HG02840 (cell line): ENCODE results near the gene BTD.
A peak's percentile ranks its signal among the peaks of the same experiment; 100 is the strongest.

Experiments
- ATAC-seq: cut with Tn5 transposase; IDR thresholded peaks from one replicate; pipeline ENCODE4 v1.9.1; 2021; ENCODE audit warnings: mild to moderate bottlenecking, moderate library complexity, moderate number of reproducible peaks; ENCODE audit not compliant: unreplicated experiment, low FRiP score

BTD gene

DNA sequence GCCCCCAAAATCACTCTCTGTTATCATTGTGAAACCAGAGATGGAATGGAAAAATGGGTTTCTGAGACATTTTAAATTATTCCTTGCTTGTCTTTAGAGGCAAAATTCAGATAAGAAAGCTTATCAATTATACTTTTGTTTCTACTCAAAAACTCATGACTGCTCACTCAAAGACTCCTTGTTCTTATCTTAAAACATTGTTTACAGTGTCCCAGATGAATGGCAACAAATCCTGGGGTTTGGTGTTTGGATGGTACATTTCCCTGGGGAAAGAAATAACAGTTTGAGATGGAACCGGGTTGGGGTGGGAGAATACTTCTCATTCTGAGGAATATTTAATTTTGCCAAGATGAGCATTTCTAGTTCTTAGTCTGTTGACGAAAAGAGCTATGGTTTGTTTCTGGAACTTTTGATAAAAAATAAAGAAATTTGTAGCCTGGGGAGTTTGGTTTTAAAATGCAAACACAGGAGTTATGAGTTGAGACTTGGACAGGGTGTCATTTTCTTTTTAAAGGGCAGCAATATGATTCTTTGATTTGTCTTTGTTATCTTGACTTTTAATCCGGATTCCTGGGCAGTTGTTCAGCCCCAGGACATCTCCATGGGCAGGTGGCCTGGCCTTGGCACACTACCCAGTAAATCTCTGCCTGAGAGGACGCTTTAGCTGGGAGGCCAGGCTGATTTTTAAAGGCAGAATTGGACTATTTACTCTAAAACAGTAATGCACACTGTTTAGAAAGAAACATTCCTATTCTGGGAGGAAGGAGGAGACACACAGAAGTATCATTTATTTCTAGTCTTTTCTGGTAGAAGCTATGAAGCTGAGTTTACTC lies 32.4 kb downstream of the BTD start:
- ATAC-seq: no peak

DNA sequence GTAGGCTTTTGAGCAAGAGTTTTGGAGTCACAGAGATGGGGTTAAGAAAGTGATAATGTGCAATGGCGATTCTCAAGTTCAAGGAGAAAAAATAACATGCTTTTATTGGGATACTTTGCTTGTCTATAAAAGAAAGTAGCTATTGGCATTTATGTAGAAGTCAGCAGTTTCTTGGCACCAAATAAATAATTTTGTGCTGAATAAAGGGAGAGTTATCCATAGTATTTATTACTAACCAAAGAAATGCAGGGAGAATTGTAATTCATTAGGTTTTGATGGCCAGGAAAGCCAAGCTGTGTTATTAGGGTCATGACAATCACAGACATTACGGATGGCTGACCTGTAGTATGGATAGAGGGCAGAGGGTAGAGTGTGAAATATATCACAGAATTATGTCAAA lies 33.1 kb downstream of the BTD start:
- no peak for ATAC-seq

DNA sequence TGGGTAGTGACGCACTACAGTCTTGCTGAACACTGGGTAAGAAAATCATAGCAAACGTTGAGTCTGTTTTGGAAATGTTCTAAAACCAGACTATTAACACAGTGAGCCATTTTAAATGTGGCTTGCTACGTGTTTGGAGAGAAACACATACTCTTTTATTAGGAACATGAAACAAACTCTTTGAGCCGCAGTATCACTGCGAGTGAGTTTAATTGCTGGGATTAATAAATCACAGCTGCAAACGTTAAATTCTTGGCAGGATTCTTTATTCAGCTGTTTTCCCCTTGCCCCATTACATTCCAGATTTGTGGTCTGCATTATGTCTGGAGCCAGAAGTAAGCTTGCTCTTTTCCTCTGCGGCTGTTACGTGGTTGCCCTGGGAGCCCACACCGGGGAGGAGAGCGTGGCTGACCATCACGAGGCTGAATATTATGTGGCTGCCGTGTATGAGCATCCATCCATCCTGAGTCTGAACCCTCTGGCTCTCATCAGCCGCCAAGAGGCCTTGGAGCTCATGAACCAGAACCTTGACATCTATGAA lies 33.6 kb downstream of the BTD start:
- no peak for ATAC-seq

DNA sequence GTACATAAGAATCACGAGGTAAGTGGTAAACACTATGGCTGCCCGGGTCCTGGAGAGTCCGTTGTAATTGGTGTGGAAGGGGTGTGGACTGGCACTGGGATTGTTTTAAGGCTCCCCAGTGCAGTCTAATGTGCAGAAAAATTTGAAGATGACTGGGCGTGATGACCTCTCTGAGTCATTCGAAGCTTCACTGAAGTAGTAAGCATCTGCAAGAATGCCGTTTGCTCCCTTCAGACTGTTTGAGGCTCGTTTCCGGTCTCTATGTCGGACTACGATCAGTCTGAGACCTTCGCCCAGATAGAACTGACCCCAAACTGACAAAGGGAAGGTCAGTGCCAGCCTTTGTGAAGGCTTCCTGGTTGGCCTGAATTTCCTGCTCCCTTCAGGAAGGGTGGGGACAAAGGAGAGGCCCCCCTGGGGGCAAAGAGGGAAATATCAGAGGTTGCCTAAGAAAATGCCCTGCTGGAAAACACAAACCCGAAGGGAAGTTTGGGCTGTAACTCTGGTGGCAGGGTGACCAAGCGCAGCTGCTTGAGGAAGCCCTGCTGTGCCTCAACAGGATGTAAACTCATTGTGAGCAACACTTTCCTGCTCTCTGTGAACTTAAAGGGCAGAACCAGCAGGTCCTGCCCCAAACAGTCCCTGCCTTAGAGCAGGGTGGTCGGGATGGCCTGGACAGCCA lies 34.6 kb downstream of the BTD start:
- peak; percentile 60 for ATAC-seq

DNA sequence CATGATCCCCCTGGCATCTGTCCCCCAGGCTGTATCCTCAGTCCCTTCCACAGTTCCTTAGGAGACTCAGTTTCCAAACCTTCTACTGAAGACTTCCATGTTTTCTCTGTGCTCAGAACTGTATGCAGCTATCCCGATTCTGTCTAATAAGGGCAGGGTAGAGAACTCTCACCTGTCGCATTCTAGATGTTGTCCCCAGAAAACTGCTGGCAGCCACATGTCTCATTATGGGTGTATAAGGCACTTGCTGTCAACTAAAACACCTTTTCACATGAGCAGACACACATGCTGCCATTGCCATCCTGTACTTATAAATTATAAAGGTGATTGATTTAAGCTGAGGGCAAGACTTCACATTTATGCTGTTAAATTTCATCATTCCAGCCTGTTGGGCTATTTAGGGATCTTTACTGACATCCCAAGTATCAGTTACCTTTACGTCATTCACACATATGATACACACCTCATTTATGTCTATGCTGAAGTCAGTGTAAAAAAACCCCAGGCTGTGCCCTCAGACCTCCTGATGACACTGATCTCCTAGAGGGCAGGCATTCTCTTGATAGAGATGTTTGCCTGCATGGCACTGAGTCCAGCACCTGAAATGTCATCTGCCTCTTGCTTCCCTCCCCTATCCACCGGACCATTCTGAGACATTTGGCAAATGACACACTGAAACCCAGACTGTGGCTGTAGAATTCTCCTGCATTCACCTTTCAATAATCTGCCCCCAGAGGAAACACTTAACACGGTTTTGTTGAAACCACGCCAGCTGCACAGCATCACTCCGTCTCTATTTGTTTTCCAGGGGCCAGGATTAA lies 35.8 kb downstream of the BTD start:
- ATAC-seq: no peak

DNA sequence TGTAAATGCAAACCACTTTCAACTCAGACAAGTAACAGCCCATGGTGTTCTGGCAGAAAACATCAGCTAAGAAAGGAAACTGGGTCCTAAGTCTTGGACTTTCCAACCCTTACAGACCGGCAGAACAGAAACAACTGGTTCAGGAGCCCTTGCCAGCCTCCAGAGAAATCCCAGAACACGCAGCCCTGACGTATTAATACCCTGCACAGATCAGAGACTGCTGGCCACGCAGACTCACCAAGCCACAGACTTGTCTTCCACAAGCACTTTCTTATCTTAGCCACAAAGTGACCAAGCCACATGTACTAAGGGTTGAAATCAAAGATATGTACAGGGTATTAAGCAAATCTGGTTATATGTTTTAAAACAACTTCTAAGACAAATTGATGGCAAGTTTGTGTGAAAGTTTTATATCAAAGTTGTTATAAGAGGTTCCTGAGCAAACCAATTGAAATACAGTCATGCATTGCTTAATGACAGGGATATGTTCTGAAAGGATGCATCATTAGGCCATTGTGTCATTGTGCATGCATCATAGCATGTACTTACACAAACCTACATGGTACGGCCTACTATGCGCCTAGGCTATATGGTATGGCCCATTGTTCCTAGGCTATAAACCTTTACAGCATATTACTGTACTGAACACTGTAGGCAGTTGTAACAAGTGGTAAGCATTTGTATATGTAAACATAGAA lies 36.8 kb downstream of the BTD start:
- no peak for ATAC-seq

DNA sequence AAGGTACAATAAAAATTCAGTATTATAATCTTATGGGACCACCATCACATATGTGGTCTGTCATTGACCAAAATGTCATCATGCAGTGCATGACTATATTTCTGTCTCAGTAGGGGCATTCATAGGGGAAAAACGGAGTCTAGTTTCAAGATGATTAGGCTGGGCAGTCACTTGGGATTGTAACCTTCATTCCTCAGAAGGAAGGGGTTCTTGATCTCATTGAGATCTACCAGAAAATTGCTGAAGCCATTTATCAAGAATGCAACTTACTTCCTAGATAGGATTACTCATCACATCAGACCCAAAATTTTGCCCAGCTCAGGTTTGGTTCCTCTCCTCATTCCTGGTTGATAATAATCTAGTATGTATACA lies 37.3 kb downstream of the BTD start:
- ATAC-seq: no peak

DNA sequence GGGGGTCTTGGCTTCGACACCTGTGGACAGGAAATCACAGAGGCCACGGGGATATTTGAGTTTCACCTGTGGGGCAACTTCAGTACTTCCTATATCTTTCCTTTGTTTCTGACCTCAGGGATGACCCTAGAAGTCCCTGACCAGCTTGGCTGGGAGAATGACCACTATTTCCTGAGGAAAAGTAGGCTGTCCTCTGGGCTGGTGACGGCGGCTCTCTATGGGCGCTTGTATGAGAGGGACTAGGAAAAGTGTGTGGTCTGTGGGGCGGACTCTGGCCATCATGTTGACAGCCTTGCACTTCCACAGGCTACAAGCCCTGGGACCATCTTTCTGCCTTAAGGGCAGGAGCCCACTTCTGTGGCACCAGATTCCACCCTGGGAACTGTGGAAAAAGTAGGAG lies 43.7 kb downstream of the BTD start:
- no peak for ATAC-seq

DNA sequence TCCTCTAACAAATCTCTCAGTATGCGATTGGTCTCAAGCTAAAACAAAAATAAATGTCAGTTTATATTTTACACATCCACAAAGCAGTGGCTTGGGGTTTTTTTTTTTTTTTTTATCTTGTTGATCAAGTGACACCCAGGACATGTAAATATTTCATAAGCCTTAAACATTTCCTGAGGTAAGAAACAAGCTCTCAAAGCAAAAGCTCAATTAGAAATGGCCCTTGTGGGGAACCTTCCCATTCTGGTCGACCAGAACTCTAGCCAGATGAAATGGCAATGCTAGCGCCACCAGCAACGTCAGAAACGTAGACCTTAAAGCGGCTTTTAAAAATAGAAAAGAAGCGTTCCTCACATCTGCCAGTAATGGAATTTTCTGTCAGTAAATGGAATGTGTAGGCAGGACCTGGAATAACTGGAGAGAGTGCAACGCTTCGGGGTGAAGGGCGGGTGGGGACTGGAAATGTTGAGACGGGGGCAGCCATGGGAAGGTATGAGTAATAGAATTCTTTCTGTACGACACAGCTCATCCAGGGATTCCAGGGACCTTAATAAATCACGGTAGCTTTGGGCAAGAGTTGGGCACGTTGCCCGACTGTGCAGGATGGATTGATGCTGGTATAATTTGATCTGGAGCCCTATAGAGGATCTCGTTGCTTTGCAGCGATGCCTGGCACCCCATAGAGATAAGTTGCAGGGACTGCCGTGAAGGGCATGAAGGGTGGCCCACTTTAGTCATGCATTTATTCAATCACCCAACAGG lies 44.4 kb downstream of the BTD start:
- ATAC-seq: no peak

DNA sequence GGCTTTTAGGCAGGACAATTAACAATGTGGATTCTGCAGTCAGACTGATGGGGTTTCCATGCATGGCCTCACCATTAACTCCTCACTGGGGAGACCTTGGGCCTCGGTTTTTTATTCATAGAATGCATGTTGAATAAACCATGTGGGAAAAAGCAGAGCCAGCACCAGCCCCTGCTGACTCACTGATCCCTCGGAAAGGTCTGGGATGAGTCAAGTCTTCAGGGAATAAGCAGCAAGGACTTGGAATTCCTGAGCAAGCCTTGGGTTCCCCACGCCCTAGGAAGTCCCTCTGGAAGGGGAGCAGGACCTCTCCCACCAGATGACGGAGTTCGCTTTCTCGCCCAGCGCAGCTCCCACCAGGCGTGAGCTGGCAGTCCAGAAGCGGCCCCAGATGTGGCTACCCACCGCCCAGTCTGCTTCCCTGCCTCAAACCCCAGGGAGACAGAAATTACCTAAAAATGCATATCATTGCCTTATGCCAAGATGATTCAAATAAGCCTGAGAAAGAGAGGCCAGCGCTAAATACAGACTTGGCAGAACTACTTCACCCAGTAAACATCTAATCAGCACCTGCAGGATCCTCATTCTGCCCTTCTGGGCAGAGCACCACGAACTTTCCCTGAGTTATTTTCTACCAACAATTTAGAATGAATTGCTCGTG lies 45.4 kb downstream of the BTD start:
- peak; percentile 6 for ATAC-seq

DNA sequence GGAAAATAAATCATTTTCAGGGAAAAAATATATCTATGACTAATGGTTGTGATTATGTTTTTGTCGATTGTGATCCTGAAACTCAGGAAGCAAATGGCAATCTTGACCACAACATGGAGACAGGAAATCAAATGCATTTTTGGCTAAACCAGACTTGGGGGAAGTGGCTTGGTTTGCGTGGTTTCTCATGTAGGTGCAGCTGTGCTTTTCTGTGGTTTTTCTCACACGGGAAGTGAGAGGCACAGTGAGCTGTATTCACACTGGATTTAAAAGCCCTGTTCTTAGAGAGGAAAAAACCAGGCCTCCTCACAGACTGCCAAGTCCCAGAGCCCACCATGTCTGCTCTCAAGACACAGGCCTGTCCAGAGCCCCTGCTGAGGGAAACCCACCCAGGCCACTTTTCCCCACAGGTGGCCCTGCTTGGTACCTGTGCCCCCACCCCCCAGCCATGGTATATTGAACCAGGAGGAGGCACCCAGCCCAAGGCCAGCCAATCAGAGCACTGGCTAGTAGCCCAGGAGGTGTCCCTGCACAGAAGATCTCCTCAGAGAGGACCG lies 46.1 kb downstream of the BTD start:
- ATAC-seq: peak; percentile 82

DNA sequence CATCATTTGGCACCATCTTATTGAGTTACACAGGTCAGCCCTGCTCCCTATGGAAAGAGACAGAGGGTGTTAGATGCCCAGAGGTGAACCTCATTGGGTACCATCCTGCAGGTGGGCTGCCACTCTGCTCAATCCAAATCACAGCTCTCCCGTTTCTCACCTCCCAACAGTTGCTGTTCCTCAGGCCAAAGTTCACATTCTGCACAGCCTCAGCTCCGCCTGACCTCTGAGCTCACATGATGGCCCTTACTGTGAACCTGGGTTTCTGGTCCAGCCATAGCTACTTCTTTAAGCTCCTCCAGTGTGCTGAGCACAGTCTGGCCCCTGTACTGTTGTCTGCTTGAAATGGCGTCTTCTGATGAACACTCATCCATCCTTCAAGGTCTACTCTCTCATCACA lies 47.8 kb downstream of the BTD start:
- ATAC-seq: no peak

DNA sequence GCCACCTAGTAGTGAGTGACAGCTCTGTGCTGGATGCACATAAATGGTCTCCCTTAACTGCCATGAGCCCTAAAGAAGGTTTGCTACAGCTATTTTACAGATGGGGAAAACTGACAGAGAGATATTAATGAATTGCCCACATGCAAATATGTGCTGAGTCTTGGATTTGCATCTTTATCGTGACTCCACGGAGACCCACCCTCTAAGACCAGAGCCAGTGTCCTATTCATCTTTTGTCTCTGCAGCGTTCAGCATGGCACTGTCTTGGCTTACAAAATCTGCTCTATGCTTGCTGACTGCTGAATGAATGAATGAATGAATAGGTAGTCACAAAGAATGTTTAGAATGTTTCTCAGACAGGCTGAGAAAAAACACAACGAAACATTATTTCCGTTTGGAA lies 48.3 kb downstream of the BTD start:
- ATAC-seq: no peak

DNA sequence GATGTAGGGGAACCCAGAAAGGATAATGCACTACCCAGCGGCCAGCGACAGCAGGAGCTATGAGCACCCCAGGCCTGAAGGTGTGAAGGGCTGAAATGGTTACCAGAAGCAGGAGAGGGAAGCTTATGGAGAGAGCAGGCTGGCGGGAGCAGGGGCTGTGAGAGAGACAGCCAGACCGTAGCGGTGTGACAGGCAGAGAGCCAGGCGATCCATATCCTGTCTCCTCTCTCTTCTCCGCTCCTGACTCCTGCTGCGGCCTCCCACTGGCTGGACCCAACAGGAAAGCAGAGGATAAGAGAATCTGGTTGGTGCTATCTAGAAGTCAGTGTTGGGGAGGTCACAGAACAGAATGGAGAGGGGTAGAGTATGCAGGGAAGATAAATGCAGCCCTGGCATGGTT lies 49.9 kb downstream of the BTD start:
- no peak for ATAC-seq

DNA sequence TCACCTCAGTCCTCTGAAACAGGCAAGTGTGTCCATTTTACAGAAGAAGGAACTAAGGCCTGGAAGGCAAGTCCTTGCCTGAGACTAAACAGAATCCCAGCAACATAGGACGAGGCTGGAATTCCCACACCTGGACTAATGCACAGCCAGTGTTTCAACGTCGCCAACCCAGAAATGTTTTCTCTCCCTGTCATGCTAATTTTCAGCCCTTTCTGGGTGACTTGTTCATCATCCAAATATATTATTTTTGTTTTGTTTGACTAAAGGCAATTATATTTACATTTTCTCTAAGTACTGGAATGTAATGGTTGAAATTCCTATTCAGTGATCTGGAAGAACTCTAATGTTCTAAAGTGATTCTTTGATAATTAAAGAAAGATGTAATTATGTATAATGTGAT lies 51.8 kb downstream of the BTD start:
- no peak for ATAC-seq

DNA sequence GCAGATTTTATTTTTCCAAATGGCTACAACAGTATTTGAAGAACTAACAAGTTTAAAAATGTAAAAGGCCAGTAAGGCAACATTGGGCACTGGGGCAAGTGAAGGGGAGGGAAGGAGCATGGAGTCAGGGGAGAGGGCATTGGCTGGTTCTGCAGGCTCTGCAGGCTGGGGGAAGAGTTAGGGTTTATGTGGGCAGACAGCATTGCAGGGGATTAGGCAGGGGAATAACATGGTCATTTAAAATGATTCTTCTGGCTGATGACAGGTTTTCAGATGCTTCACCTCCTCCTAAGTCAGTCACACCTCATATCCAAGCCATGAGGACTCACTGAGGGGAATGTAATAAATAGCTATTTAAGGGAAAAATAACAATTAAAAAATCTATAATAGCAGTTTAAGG lies 52.6 kb downstream of the BTD start:
- ATAC-seq: no peak

DNA sequence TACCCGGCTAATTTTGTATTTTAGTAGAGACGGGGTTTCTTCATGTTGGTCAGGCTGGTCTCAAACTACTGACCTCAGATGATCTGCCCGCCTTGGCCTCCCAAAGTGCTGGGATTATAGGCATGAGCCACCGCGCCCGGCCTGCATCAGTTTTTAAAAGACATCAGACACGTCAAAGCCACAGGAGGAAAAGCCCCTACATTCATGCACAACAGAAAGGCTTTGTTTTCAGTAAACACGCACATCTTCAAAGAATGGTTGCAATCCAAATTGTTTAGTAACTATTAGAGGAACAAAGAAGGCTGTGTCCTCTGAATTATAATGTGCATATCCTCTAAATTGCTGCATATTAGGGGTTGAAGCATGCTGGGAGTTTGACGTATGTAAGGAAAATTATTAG lies 53.3 kb downstream of the BTD start:
- no peak for ATAC-seq

DNA sequence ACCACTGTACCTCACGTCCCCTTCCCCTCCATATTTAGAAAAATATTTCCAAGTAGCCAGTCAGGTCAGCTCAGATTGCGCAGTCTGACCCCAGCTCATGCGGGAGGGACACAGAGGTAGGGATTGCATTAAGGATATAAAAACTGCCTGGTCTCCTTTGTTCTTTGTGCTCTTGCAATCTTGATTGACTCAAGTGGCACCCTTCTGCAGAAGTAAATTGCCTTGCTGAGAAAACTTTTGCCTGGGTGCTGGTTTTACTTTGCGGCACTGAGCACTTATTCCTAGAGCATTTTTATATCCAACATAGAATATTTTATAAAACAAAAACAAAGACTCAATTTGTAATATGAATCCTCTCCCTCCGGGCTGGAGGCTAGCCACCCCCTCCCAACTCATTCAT lies 54.8 kb downstream of the BTD start:
- no peak for ATAC-seq

DNA sequence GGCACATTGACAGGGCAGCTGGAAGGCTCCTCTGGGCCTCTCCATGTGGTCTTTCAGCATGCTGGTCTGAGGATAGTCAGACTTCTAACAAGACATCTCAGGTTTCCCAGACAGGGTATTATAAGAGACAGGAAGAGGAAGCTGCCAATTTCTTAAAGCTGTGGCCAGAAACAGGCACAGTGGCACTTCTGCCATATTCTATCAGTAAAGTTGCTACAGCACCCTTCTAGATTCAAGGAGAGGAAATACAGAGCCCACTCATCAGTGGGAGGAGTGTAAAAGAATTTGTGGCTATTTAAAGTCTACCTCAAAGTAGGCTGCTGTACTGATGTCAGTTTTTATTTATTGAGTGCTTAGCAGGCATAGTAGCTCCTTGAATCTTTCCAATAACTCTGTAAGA lies 55.5 kb downstream of the BTD start:
- no peak for ATAC-seq
